SK-N-SH (cell line): ENCODE data around the gene TAOK3. TPM values are rescaled to one million over a fixed set of nuclear protein-coding genes. Genes with fewer than 3 reads are reported as not detected.

Source experiments
- CTCF ChIA-PET: fragments of 300-600, 350-600 bp; formaldehyde crosslinking; extraction: SDS; loops from one replicate; lab custom pipeline; 2021; lab: Yijun Ruan, JAX
- POLR2A ChIA-PET: fragments of 350-600 bp; sonication (Branson Sonifier 250); formaldehyde crosslinking; extraction: SDS; loops from one replicate; lab custom pipeline; 2020; ENCODE audit warnings: antibody characterized with exemption, inconsistent platforms; lab: Yijun Ruan, JAX
- DNase-seq: peaks from one replicate; pipeline ENCODE4 v3.0.0; 2012
- H2AFZ ChIP-seq: fragments of 200-600 bp; sonication (generic); 2 replicates; pipeline ENCODE4 v1.8.1; 2016; ENCODE audit warnings: antibody characterized with exemption, mild to moderate bottlenecking, low read depth
- H3F3A ChIP-seq: fragments of 200-600 bp; sonication (generic); replicated peaks from 2 replicates; pipeline ENCODE3; 2016; ENCODE audit warnings: antibody characterized with exemption, mild to moderate bottlenecking; ENCODE audit not compliant: insufficient read depth
- H3K27ac ChIP-seq, 2 experiments: fragments of 200-500 bp in 1 of 2; fragments of 200-600 bp in 1 of 2; sonication (Bioruptor generic) in 1 of 2; sonication (generic), shearing (Covaris generic) in 1 of 2; 2 replicates each; pipeline versions ENCODE4 v1.5.1 to v1.6.1; 2014 to 2016; ENCODE audit warnings: low read depth in 2 of 2, inconsistent platforms in 1 of 2, low read length in 1 of 2, mild to moderate bottlenecking in 1 of 2, mixed read lengths in 1 of 2
- H3K27me3 ChIP-seq: fragments of 200-600 bp; sonication (generic), shearing (Covaris generic); 2 replicates; pipeline ENCODE4 v1.6.1; 2016; ENCODE audit warnings: mixed run types; ENCODE audit not compliant: insufficient read depth
- H3K36me3 ChIP-seq, 2 experiments: fragments of 200-500 bp in 1 of 2; fragments of 200-600 bp in 1 of 2; sonication (Bioruptor generic) in 1 of 2; sonication (generic) in 1 of 2; replicated peaks in 1 of 2; 2 replicates each; pipeline versions ENCODE3 to v1.5.1; 2014 to 2016; ENCODE audit warnings: low read length in 1 of 2, mild to moderate bottlenecking in 1 of 2; ENCODE audit not compliant: insufficient read depth in 2 of 2, control insufficient read depth in 1 of 2
- H3K4me1 ChIP-seq, 2 experiments: fragments of 200-500 bp in 1 of 2; fragments of 200-600 bp in 1 of 2; sonication (Bioruptor generic) in 1 of 2; sonication (generic), shearing (Covaris generic) in 1 of 2; 2 replicates each; pipeline versions ENCODE4 v1.5.1 to v1.6.1; 2014 to 2016; ENCODE audit warnings: low read depth in 1 of 2, low read length in 1 of 2, mixed run types in 1 of 2; ENCODE audit not compliant: insufficient read depth in 2 of 2, control insufficient read depth in 1 of 2
- H3K4me2 ChIP-seq: fragments of 200-600 bp; sonication (generic), shearing (Covaris generic); 2 replicates; pipeline ENCODE4 v1.6.1; 2017; ENCODE audit warnings: mixed run types
- H3K4me3 ChIP-seq, 2 experiments: fragments of 200-500 bp in 1 of 2; fragments of 200-600 bp in 1 of 2; sonication (Bioruptor generic) in 1 of 2; sonication (generic), shearing (Covaris generic) in 1 of 2; 2 replicates each; pipeline versions ENCODE4 v1.5.1 to v1.8.1; 2014 to 2016; ENCODE audit warnings: low read depth in 2 of 2, inconsistent platforms in 1 of 2, low read length in 1 of 2, mild to moderate bottlenecking in 1 of 2, mixed read lengths in 1 of 2, moderate library complexity in 1 of 2
- H3K79me2 ChIP-seq: fragments of 200-600 bp; sonication (generic); 2 replicates; pipeline ENCODE4 v1.8.1; 2017; ENCODE audit warnings: mild to moderate bottlenecking; ENCODE audit not compliant: insufficient read depth
- H3K9ac ChIP-seq: fragments of 200-600 bp; sonication (generic); 2 replicates; pipeline ENCODE4 v1.6.1; 2017; ENCODE audit warnings: mixed run types
- H3K9me2 ChIP-seq: fragments of 200-600 bp; sonication (generic); 2 replicates; pipeline ENCODE4 v1.6.1; 2017; ENCODE audit warnings: mixed run types
- H3K9me3 ChIP-seq: fragments of 200-600 bp; sonication (generic); 2 replicates; pipeline ENCODE4 v1.6.1; 2017; ENCODE audit warnings: mixed run types, mild to moderate bottlenecking, moderate library complexity
- H4K20me1 ChIP-seq: fragments of 200-600 bp; sonication (generic); 2 replicates; pipeline ENCODE4 v1.6.1; 2017; ENCODE audit warnings: mild to moderate bottlenecking, mixed run types; ENCODE audit not compliant: insufficient read depth
- CHD2 ChIP-seq: fragments of 150-350 bp; IDR thresholded peaks from 2 replicates; pipeline ENCODE4 v1.6.1; 2018; ENCODE audit warnings: low read length; ENCODE audit not compliant: partially characterized antibody
- CTCF ChIP-seq: fragments of 200-600 bp; sonication (generic); IDR thresholded peaks from 2 replicates; pipeline ENCODE4 v1.6.1; 2017; ENCODE audit warnings: antibody characterized with exemption, mild to moderate bottlenecking, moderate library complexity
- ELF1 ChIP-seq: IDR thresholded peaks from 2 replicates; pipeline ENCODE4 v1.4.0; 2012
- EP300 ChIP-seq, 2 experiments: IDR thresholded peaks; 2 replicates each; pipeline versions ENCODE4 v1.4.0 to v1.6.1; 2012; ENCODE audit warnings: borderline replicate concordance in 1 of 2, low read depth in 1 of 2, low read length in 1 of 2
- EZH2phosphoT487 ChIP-seq: fragments of 200-600 bp; sonication (generic); IDR thresholded peaks from 2 replicates; pipeline ENCODE4 v1.6.1; 2017; ENCODE audit warnings: low read depth, mixed run types, mild to moderate bottlenecking, antibody characterized with exemption, moderate library complexity, borderline replicate concordance
- FOSL2 ChIP-seq: IDR thresholded peaks from 2 replicates; pipeline ENCODE4 v1.4.0; 2012; ENCODE audit warnings: low read depth, mild to moderate bottlenecking, moderate library complexity, borderline replicate concordance
- GABPA ChIP-seq: IDR thresholded peaks from 2 replicates; pipeline ENCODE4 v1.4.0; 2012; ENCODE audit warnings: low read depth, mild to moderate bottlenecking
- IRF3 ChIP-seq: fragments of 150-350 bp; IDR thresholded peaks from 2 replicates; pipeline ENCODE4 v1.6.1; 2016; ENCODE audit warnings: mild to moderate bottlenecking, low read depth, low read length
- MEF2A ChIP-seq: IDR thresholded peaks from 2 replicates; pipeline ENCODE4 v1.4.0; 2012; ENCODE audit warnings: low read depth, borderline replicate concordance
- NFIC ChIP-seq: IDR thresholded peaks from 2 replicates; pipeline ENCODE4 v1.4.0; 2012; ENCODE audit warnings: borderline replicate concordance
- NRF1 ChIP-seq: IDR thresholded peaks from 2 replicates; pipeline ENCODE4 v1.6.1; 2012; ENCODE audit warnings: low read depth, mild to moderate bottlenecking, low read length
- RCOR1 ChIP-seq: fragments of 150-350 bp; IDR thresholded peaks from 2 replicates; pipeline ENCODE4 v1.6.1; 2017; ENCODE audit warnings: antibody characterized with exemption, low read length
- RFX5 ChIP-seq: IDR thresholded peaks from 2 replicates; pipeline ENCODE4 v1.6.1; 2012; ENCODE audit warnings: mild to moderate bottlenecking, improper control_type of control experiment, low read length
- SIN3A ChIP-seq: IDR thresholded peaks from 2 replicates; pipeline ENCODE4 v1.6.1; 2012; ENCODE audit warnings: low read depth, mild to moderate bottlenecking, low read length, moderate library complexity, borderline replicate concordance
- TAF1 ChIP-seq: IDR thresholded peaks from 2 replicates; pipeline ENCODE4 v1.6.1; 2012; ENCODE audit warnings: low read depth, mild to moderate bottlenecking, low read length, moderate library complexity, borderline replicate concordance
- TCF12 ChIP-seq: IDR thresholded peaks from 2 replicates; pipeline ENCODE4 v1.4.0; 2012
- TEAD4 ChIP-seq: IDR thresholded peaks from 2 replicates; pipeline ENCODE4 v1.4.0; 2012; ENCODE audit warnings: mild to moderate bottlenecking, borderline replicate concordance; ENCODE audit not compliant: insufficient read depth
- USF1 ChIP-seq: IDR thresholded peaks from 2 replicates; pipeline ENCODE4 v1.4.0; 2012; ENCODE audit warnings: low read depth, borderline replicate concordance
- YY1 ChIP-seq: IDR thresholded peaks from 2 replicates; pipeline ENCODE4 v1.4.0; 2012; ENCODE audit warnings: low read depth, mild to moderate bottlenecking
- WGBS: methylation state at CpG from one replicate; pipeline ENCODE4 v1.1.6; 2017; ENCODE audit warnings: low lambda C conversion rate; 5-methylcytosine and 5-hydroxymethylcytosine counted together
- polyA plus RNA-seq, 3 experiments: library from polyadenylated mRNA; depleted of rRNA; stranded (reverse); fragments of >200 nt; gene quantifications; 2 replicates each; pipeline ENCODE4 v1.2.3, GENCODE V29; 2012

TAOK3 gene
- polyA plus RNA-seq, 1 of the 3 experiments (the other 2 are of a cell fraction), result 18.1 TPM

- DNase-seq, result no peak
- H3K27ac ChIP-seq, result peak overlapping the region in 1 of 2 experiments; percentile 43; a peak in 2 of 4 replicates
These were observed 82.6 kb downstream of the TAOK3 start for GRCh38 chr12:118290130-118290529.

GRCh38 chr12:118288174-118288573 lies 84.5 kb downstream of the TAOK3 start:
- no peak overlapping the region for H2AFZ ChIP-seq
- no peaks in the 10 kb centered on the region for H3K9me2 ChIP-seq
- 78% methylated on average over 1 of the region's 1 CpG for WGBS
- H3K4me1 ChIP-seq, result 0 out of 4 replicates have a peak, but pooled peaks cover 0 to 8% of the 10 kb centered on the region in 2 experiments
- no peaks in the 10 kb centered on the region for H4K20me1 ChIP-seq
- H3K9ac ChIP-seq, result no peak overlapping the region
- no peak overlapping the region for H3K4me3 ChIP-seq
- DNase-seq, result no peak
- H3K4me2 ChIP-seq, result no peak overlapping the region
- no peak overlapping the region for H3K27ac ChIP-seq
- no peaks in the 10 kb centered on the region for H3K27me3 ChIP-seq
- peaks cover 8% of the 10 kb centered on the region for H3K79me2 ChIP-seq
- ChIA-PET POLR2A (no interaction called here), CTCF (no interaction called here)
- no peaks in the 10 kb centered on the region for H3K9me3 ChIP-seq
- H3F3A ChIP-seq, result peaks cover 14% of the 10 kb centered on the region
- peaks cover 0 to under 1% of the 10 kb centered on the region in 2 experiments for H3K36me3 ChIP-seq
- TF ChIP-seq EZH2phosphoT487 (no peak), SIN3A (no peak), TCF12 (no peak), EP300 (IDR thresholded peaks at IDR 0.05; ENCODE audit: borderline replicate concordance in 1 of 2, low read depth in 1 of 2, low read length in 1 of 2) (no peak), NRF1 (no peak), USF1 (no peak), CHD2 (no peak), MEF2A (no peak), NFIC (no peak), FOSL2 (no peak), IRF3 (no peak), RCOR1 (no peak), ELF1 (no peak), YY1 (no peak), TEAD4 (no peak), TAF1 (no peak), GABPA (no peak)

More at GRCh38 chr12:118290130-118290529, 82.6 kb downstream of the TAOK3 start:
- ChIA-PET CTCF (no interaction called here), POLR2A (no interaction called here)
- Histone ChIP-seq H3K79me2 (peaks cover 8% of the 10 kb centered on the region), H3K9me2 (no peaks in the 10 kb centered on the region), H3K36me3 (no peaks in the 10 kb centered on the region), H3K9ac (no peak overlapping the region), H3K4me3 (no peak overlapping the region), H2AFZ (no peak overlapping the region), H3F3A (peaks cover 14% of the 10 kb centered on the region), H3K4me2 (no peak overlapping the region), H4K20me1 (no peaks in the 10 kb centered on the region), H3K27me3 (no peaks in the 10 kb centered on the region), H3K9me3 (no peaks in the 10 kb centered on the region), H3K4me1 (0 out of 4 replicates have a peak, but pooled peaks cover 0 to 8% of the 10 kb centered on the region in 2 experiments)
- 76% methylated on average over 3 of the region's 3 CpGs for WGBS
- TF ChIP-seq TCF12, result peak; percentile 54; the same call in 1 of the 2 replicates
- no peak for TF ChIP-seq USF1
- peak; percentile 1; the same call in 1 of the 2 replicates for TF ChIP-seq FOSL2
- TF ChIP-seq RFX5, result no peak
- TF ChIP-seq CTCF, result no peak
- TF ChIP-seq TAF1, result no peak
- TF ChIP-seq NFIC, result peak; percentile 39; the same call in 1 of the 2 replicates
